GM12878 (cell line): Measurements from ENCODE around the gene TSC22D3. TPM values are rescaled to one million over a fixed set of nuclear protein-coding genes. Genes with fewer than 3 reads are reported as not detected.

ENCODE experiments used
- ATAC-seq: fragments of 200-7000 bp; cut with Tn5 transposase; 3 replicates; pipeline ENCODE4 v1.9.1; 2020; ENCODE audit warnings: mild to moderate bottlenecking, moderate library complexity
- BruUV-seq: library from RNA; stranded (reverse); fragments of 400-500 nt; replicated peaks from 2 replicates; lab custom pipeline; 2021; lab: Mats Ljungman, UMichigan
- CTCF ChIA-PET: fragments of 300-600 bp; sonication (Branson Sonifier 250); formaldehyde crosslinking; extraction: SDS; loops from one replicate; lab custom pipeline; 2021; ENCODE audit warnings: inconsistent platforms; lab: Yijun Ruan, JAX
- POLR2A ChIA-PET: fragments of 350-600 bp; formaldehyde crosslinking; extraction: SDS; loops from one replicate; lab custom pipeline; 2021; ENCODE audit warnings: inconsistent platforms; lab: Charles Lee
- RAD21 ChIA-PET: fragments of 300-600 bp; sonication (Branson Sonifier 250); formaldehyde crosslinking; loops from one replicate; lab custom pipeline; 2023; ENCODE audit warnings: antibody characterized with exemption; ENCODE audit not compliant: unreplicated experiment; lab: Charles Lee
- SMC1A ChIA-PET: fragments of 300-600 bp; sonication (Branson Sonifier 250); formaldehyde crosslinking; loops from one replicate; lab custom pipeline; 2023; ENCODE audit not compliant: unreplicated experiment, uncharacterized antibody; lab: Charles Lee
- DNase-seq: peaks from one replicate; pipeline ENCODE4 v3.0.0-alpha.2; 2011; ENCODE audit warnings: low read depth, low spot score
- FAIRE-seq: peaks from 3 replicates; lab custom pipeline; 2011; peaks lifted over from hg19 to GRCh38; lab: Jason Lieb, UNC
- H2AFZ ChIP-seq: 2 replicates; pipeline ENCODE4 v1.6.0; 2011; ENCODE audit warnings: low read depth, low read length, control low read depth; ENCODE audit not compliant: control insufficient read depth
- H3K27ac ChIP-seq: 2 replicates; pipeline ENCODE4 v1.5.1; 2011; ENCODE audit warnings: control low read depth; ENCODE audit not compliant: control insufficient read depth, insufficient read depth
- H3K27me3 ChIP-seq, 2 experiments: replicated peaks in 1 of 2; 2 replicates each; pipeline versions ENCODE4 v1.6.0 to v1.6.1; 2011; ENCODE audit warnings: low read length in 1 of 2; ENCODE audit not compliant: control insufficient read depth in 2 of 2, insufficient read depth in 2 of 2
- H3K36me3 ChIP-seq, 2 experiments: 2 replicates each; pipeline ENCODE4 v1.5.1; 2011; ENCODE audit warnings: low read length in 1 of 2; ENCODE audit not compliant: control insufficient read depth in 2 of 2, insufficient read depth in 2 of 2
- H3K4me1 ChIP-seq: 2 replicates; pipeline ENCODE4 v1.6.1; 2011; ENCODE audit warnings: mild to moderate bottlenecking, low read length, moderate library complexity, mixed read lengths; ENCODE audit not compliant: control insufficient read depth, insufficient read depth
- H3K4me2 ChIP-seq: 2 replicates; pipeline ENCODE4 v1.6.0; 2011; ENCODE audit warnings: control low read depth; ENCODE audit not compliant: control insufficient read depth, insufficient read depth
- H3K4me3 ChIP-seq: fragments of 200-600 bp; sonication (generic); 2 replicates; pipeline ENCODE4 v1.5.1; 2016
- H3K79me2 ChIP-seq: 2 replicates; pipeline ENCODE4 v1.6.0; 2011; ENCODE audit warnings: low read length; ENCODE audit not compliant: control insufficient read depth, insufficient read depth
- H3K9ac ChIP-seq: 2 replicates; pipeline ENCODE4 v1.8.0; 2011; ENCODE audit warnings: low read length, control low read depth, mixed read lengths; ENCODE audit not compliant: control insufficient read depth, insufficient read depth
- H3K9me3 ChIP-seq: replicated peaks from 3 replicates; pipeline ENCODE4 v1.5.1; 2011; ENCODE audit warnings: mild to moderate bottlenecking, low read length; ENCODE audit not compliant: control insufficient read depth, insufficient read depth
- H4K20me1 ChIP-seq: 2 replicates; pipeline ENCODE4 v1.6.0; 2011; ENCODE audit not compliant: control insufficient read depth, insufficient read depth
- EED ChIP-seq: sonication (generic); IDR thresholded peaks from 2 replicates; pipeline ENCODE4 v1.6.1; 2016; ENCODE audit warnings: antibody characterized with exemption, low read depth
- KLF5 ChIP-seq: fragments of 450-650 bp; IDR thresholded peaks from 2 replicates; pipeline ENCODE4 v1.6.1; 2014; ENCODE audit warnings: mild to moderate bottlenecking; ENCODE audit not compliant: partially characterized antibody
- MEF2B ChIP-seq: fragments of 450-650 bp; IDR thresholded peaks from 2 replicates; pipeline ENCODE4 v1.6.1; 2018; ENCODE audit warnings: mild to moderate bottlenecking, moderate library complexity; ENCODE audit not compliant: partially characterized antibody, poor library complexity, severe bottlenecking
- WGBS: methylation state at CpG from one replicate; pipeline ENCODE4 v1.1.6; 2016; ENCODE audit warnings: low lambda C conversion rate; ENCODE audit not compliant: insufficient replicate concordance, insufficient coverage; ENCODE audit errors: missing lambda C conversion rate; 5-methylcytosine and 5-hydroxymethylcytosine counted together
- in situ Hi-C: fragments of 300-500 bp; cut with MboI; formaldehyde crosslinking; loops from 9 replicates; pipeline ENCODE4 v1.14.3; 2018; ENCODE audit warnings: mixed read lengths
- intact Hi-C: fragments of 100-400 bp; cut with micrococcal nuclease; formaldehyde crosslinking; loops from one replicate; pipeline ENCODE4 v1.14.2; 2022; ENCODE audit not compliant: unreplicated experiment
- polyA plus RNA-seq, 11 experiments: library from polyadenylated mRNA; depleted of rRNA in 4 of 11; unstranded in 6 of 11; stranded (reverse) in 5 of 11; fragments of >200 nt; fragmentation: Nextera tagmentation in 4 of 11; fragmentation: Illumina TruSeq in 1 of 11; extraction: Ambion mirVana in 4 of 11; extraction: Trizol in 1 of 11; gene quantifications; 1 replicate in 1 of 11; 2 replicates in 10 of 11; pipeline versions ENCODE4 v1.2.1 to v1.2.3, GENCODE V29; 2011 to 2016; ENCODE audit warnings: inconsistent platforms in 2 of 11, missing spikeins in 2 of 11, low read depth in 1 of 11
- total RNA-seq, 4 experiments: library from RNA; depleted of rRNA in 3 of 4; stranded (reverse); fragments of >200 nt in 3 of 4; fragmentation: Illumina TruSeq in 1 of 4; extraction: Trizol in 1 of 4; gene quantifications; 2 replicates each; pipeline versions ENCODE4 v1.2.1 to v1.2.3, GENCODE V29; 2013 to 2021
- TF ChIP-seq, protein P1 (sequence below): fragments of 450-650 bp; IDR thresholded peaks from 2 replicates; pipeline ENCODE4 v1.6.1; 2017; ENCODE audit warnings: mild to moderate bottlenecking, moderate library complexity
- TF ChIP-seq, protein P2 (sequence below): fragments of 450-650 bp; IDR thresholded peaks from 2 replicates; pipeline ENCODE4 v1.6.1; 2017; ENCODE audit warnings: mild to moderate bottlenecking, low read depth, inconsistent platforms; ENCODE audit not compliant: poor library complexity, severe bottlenecking

TSC22D3 gene
- total and polyA plus RNA-seq, 10 of the 15 experiments (the other 5 are each of a cell fraction or from before 2014, with no cell fraction given), result 4.6 to 122 (median 16.1) TPM

DNA sequence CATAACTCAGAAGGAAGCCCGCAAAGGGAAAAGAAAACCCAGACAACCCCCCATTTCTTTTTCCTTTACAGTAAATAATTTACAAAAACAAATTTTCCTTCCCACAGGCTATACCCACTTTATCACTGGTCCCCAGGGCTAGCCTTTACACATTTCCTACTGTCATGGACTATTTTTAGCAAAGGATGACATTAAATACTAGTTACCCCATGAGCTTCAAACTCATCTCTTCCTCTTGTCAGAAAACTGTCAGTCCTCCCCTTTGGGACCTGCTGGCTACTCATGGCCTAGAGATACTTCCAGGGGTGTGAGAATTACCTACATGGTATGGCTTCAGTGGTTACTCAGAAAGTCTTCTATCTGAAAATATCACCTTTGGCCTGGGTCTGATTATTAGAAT, 11.9 kb downstream of the TSC22D3 start:
- H3K4me1 ChIP-seq, result no peaks in the 10 kb centered on the region
- no peaks in the 10 kb centered on the region; the same call in 1 of the 2 replicates for H4K20me1 ChIP-seq
- H3K36me3 ChIP-seq, result no peaks in the 10 kb centered on the region
- no peak overlapping the region for H3K27ac ChIP-seq
- H3K4me2 ChIP-seq, result no peak overlapping the region
- RAD21 ChIA-PET, result interaction anchor here (0.8 to 2.7 kb wide), 7 partner anchors 13 to 90 kb away, joined by 3 to 14 read pairs (median 5); partner anchors contain the start of genes NCBP2L and TSC22D3
- no peak overlapping the region for H3K9ac ChIP-seq
- no peaks in the 10 kb centered on the region for H3K9me3 ChIP-seq
- peak; percentile 23 for ATAC-seq
- no peak overlapping the region for H2AFZ ChIP-seq
- H3K79me2 ChIP-seq, result no peaks in the 10 kb centered on the region
- TF ChIP-seq MEF2B (peak; percentile 81), KLF5 (no peak)
- intact Hi-C loops, result loop anchor here (5.0 kb wide), 1 partner anchor 46 kb away; no protein-coding TSS in a partner anchor
- CTCF ChIA-PET, result interaction anchor here (1.1 to 2.5 kb wide), 4 partner anchors 13 to 90 kb away, joined by 3 to 10 read pairs (median 6); partner anchors contain the start of gene NCBP2L
- POLR2A ChIA-PET, result interaction anchor here (0.6 to 1.5 kb wide), 3 partner anchors 12 to 91 kb away, joined by 3 to 4 read pairs (median 4); partner anchors contain the start of gene TSC22D3
- BruUV-seq, result no TSS peak
- no peak for DNase-seq
- no peak overlapping the region for H3K4me3 ChIP-seq
- no peak for FAIRE-seq
- WGBS, result 47% methylated on average over 1 of the region's 1 CpG
- in situ Hi-C loops, result no loop called here
- SMC1A ChIA-PET, result interaction anchor here (0.7 to 1.7 kb wide), 10 partner anchors 11 to 91 kb away, joined by 3 to 9 read pairs (median 4); partner anchors contain the start of genes NCBP2L and TSC22D3
- no peaks in the 10 kb centered on the region for H3K27me3 ChIP-seq

DNA sequence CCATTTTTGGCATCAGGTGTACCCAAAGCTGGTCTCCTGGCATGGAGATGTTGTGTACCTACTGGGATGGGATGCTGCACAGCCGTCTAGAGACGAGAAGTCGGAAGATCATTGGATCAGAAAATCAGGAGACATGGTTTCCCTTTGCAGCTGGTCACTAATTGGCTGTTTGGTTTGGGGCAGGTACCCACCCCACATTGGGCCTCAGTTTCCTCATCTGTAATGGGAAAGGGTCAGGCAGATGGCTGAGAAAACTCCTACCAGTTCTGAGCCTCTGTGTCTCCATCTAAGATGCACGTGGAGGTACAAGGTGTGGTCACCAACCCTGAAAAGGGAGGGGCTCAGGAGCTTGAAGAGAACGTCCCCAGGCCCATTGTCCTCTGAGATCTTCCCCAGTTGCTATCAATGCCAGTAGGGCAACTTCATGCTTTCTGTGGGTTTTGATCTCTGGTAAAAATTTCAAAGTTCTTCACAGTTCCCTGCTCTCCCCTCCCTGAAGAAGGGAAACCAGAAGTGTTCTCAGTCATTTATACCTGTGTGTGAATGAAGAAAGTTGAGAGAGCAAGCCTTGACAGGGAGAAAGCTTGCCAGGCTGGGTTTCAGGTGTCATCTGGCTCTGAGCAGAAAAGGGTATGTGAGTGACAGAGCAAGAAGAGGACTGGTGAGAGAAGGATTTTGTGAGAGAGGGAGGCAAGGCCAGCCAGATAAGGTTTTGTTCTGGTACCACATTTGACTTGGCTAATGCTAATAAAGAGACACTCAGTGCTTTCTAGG, 15.1 kb downstream of the TSC22D3 start:
- Histone ChIP-seq H3K27me3 (no peaks in the 10 kb centered on the region), H3K9ac (no peak overlapping the region), H2AFZ (no peak overlapping the region), H3K79me2 (no peaks in the 10 kb centered on the region), H3K4me1 (no peaks in the 10 kb centered on the region), H3K9me3 (no peaks in the 10 kb centered on the region), H4K20me1 (no peaks in the 10 kb centered on the region; the same call in 1 of the 2 replicates), H3K36me3 (no peaks in the 10 kb centered on the region), H3K4me2 (no peak overlapping the region), H3K4me3 (no peak overlapping the region), H3K27ac (no peak overlapping the region)
- SMC1A ChIA-PET, result interaction anchor here (0.8 to 4.1 kb wide), 12 partner anchors 7 to 85 kb away, joined by 3 to 18 read pairs (median 4); partner anchors contain the start of genes NCBP2L and TSC22D3
- POLR2A ChIA-PET, result interaction anchor here (0.8 to 1.5 kb wide), 5 partner anchors 15 to 88 kb away, joined by 3 to 4 read pairs (median 3); partner anchors contain the start of gene TSC22D3
- ATAC-seq (peak; percentile 46), DNase-seq (peak; percentile 32), FAIRE-seq (no peak)
- BruUV-seq, result no TSS peak
- RAD21 ChIA-PET, result interaction anchor here (0.8 to 3.5 kb wide), 9 partner anchors 15 to 87 kb away, joined by 3 to 13 read pairs (median 5); partner anchors contain the start of genes NCBP2L and TSC22D3
- CTCF ChIA-PET, result interaction anchor here (1.0 to 3.3 kb wide), 3 partner anchors 16 to 106 kb away, joined by 3 to 16 read pairs (median 4); partner anchors contain the start of genes NCBP2L and TSC22D3
- intact Hi-C loops (loop anchor here (5.0 kb wide), 1 partner anchor 43 kb away; no protein-coding TSS in a partner anchor), in situ Hi-C loops (no loop called here)
- 31% methylated on average over 5 of the region's 5 CpGs for WGBS
- TF ChIP-seq EED, result no peak
- TF ChIP-seq, protein P1, sequence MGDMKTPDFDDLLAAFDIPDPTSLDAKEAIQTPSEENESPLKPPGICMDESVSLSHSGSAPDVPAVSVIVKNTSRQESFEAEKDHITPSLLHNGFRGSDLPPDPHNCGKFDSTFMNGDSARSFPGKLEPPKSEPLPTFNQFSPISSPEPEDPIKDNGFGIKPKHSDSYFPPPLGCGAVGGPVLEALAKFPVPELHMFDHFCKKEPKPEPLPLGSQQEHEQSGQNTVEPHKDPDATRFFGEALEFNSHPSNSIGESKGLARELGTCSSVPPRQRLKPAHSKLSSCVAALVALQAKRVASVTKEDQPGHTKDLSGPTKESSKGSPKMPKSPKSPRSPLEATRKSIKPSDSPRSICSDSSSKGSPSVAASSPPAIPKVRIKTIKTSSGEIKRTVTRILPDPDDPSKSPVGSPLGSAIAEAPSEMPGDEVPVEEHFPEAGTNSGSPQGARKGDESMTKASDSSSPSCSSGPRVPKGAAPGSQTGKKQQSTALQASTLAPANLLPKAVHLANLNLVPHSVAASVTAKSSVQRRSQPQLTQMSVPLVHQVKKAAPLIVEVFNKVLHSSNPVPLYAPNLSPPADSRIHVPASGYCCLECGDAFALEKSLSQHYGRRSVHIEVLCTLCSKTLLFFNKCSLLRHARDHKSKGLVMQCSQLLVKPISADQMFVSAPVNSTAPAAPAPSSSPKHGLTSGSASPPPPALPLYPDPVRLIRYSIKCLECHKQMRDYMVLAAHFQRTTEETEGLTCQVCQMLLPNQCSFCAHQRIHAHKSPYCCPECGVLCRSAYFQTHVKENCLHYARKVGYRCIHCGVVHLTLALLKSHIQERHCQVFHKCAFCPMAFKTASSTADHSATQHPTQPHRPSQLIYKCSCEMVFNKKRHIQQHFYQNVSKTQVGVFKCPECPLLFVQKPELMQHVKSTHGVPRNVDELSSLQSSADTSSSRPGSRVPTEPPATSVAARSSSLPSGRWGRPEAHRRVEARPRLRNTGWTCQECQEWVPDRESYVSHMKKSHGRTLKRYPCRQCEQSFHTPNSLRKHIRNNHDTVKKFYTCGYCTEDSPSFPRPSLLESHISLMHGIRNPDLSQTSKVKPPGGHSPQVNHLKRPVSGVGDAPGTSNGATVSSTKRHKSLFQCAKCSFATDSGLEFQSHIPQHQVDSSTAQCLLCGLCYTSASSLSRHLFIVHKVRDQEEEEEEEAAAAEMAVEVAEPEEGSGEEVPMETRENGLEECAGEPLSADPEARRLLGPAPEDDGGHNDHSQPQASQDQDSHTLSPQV, result peak; percentile 90
- TF ChIP-seq, protein P2, sequence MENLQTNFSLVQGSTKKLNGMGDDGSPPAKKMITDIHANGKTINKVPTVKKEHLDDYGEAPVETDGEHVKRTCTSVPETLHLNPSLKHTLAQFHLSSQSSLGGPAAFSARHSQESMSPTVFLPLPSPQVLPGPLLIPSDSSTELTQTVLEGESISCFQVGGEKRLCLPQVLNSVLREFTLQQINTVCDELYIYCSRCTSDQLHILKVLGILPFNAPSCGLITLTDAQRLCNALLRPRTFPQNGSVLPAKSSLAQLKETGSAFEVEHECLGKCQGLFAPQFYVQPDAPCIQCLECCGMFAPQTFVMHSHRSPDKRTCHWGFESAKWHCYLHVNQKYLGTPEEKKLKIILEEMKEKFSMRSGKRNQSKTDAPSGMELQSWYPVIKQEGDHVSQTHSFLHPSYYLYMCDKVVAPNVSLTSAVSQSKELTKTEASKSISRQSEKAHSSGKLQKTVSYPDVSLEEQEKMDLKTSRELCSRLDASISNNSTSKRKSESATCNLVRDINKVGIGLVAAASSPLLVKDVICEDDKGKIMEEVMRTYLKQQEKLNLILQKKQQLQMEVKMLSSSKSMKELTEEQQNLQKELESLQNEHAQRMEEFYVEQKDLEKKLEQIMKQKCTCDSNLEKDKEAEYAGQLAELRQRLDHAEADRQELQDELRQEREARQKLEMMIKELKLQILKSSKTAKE, result no peak
